Raji (cell line): ENCODE measurements around the gene ADAP1.

Experiments used
- POLR2A ChIP-seq: IDR thresholded peaks from 2 replicates; pipeline ENCODE4 v1.6.1; 2011; ENCODE audit warnings: low read depth, low read length, control low read depth; ENCODE audit not compliant: insufficient read depth

Gene ADAP1

DNA sequence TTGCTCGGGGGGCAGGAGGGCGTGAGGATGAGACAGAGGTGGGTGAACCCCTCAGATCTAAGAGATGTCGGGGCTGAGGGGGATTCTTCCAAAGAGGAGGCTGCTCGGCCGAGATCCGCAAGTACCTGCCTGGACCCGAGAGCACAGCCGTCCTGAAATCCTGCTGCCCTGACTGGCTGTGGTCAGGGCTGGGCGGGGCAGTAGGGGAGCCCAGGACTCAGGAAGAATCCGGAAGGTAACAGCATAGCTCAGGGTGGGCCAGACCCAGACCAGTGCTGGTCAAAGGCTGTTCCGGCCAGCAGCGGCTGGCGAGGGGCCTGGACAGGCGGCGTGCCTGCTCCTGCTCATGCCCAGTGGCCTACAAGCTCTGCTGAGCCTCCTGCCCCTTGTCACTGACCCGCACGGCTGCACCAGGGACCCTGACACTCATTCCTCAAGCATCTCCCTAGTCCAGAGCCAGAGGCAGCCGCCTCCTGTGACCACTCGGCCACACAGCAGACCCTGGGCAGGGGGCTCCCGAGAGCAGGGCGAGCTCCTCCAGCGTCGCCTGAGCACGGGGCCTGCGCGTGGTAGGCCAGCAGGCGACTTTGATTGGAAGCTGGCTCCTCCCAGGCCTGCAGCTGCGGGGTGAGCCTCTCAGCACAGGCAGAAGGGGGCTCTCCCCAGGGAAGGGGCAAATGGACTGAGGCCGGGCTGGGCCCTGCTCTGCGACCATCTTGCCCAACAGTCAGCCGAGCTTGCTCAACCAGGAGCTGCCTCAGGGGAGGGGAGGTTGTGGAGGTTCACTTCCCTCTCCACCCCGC, 3.1 kb upstream of the ADAP1 start:
- no peak for TF ChIP-seq POLR2A

GRCh38 chr7:956031-956430, 1.6 kb upstream of the ADAP1 start:
- TF ChIP-seq POLR2A = no peak

- TF ChIP-seq POLR2A = no peak
Measured at GRCh38 chr7:953547-954327, 743 bp downstream of the ADAP1 start.

DNA sequence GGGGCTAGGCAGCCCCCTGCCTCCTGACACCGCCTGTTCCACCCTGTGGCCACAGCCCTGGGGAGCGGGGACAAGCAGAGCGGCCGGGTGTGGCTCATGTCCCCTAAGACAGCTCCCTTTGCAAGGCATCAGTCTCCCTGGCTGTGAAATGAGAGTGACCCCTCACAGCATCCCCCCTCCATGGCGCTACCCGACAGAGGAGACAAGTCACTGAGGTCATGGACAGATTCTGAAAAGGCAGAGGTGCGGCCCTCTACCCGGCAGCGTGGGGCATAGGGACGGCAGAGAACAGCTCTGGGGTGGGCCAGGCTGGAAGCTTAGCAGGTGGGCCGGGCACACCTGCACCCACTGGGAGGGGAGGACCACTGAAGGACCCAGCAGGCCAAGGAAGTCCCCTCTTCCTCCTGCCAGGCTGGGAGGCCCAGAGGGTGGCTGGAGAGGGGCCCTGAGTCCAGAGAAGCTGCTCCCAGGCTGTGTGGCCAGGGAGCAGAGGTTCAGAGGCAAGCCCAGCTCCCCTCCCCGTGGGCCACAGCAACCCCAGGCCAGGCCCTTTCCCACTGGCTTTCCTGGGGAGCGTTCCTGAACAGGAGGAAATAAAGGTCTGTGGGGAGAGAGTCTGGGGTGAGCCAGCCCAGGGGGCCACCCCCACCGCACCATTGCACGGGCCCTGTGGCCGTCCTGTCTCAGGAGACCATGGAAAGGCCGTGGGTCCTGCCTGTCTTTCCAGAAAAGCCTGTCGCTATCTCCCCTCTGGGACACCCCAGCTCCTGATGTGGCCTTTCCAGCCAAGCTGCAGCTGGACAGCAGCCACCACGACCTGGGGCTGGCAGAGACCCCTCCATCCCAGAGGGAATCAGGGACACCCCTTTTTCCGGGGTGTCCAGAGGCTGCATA, 1.7 kb downstream of the ADAP1 start:
- no peak for TF ChIP-seq POLR2A

DNA sequence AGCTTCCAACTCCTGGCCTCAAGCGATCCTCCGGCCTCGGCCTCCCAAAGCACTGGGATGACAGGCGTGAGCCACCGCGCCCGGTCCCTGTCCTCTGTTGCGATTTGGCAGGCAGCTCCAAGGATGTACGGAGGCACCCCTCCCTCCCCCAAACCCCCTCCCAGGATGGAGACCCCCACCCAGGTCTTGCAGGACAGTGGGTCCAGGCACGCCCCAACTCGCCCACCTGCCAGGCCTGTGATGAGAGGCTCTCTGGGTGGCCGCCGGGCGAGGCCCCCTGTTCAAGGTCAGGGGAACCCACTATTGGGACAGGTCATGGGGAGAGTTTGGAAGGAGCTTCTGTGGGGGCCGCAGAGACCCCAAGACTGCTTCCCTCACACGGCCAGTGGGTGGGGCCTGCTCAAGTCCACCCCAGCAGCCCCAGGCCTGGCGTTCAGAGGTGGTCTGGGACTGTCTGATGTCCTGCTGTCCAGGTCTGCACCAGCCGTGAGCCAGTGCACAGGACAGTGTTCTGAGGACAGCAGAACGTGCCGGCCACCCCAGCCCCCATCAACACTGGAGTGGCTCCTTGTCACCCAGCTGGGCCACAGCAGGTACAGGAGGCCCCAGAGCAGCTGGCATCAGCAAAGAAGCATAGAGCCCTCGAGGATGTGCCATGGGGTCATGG, 2.5 kb downstream of the ADAP1 start:
- TF ChIP-seq POLR2A = no peak

DNA sequence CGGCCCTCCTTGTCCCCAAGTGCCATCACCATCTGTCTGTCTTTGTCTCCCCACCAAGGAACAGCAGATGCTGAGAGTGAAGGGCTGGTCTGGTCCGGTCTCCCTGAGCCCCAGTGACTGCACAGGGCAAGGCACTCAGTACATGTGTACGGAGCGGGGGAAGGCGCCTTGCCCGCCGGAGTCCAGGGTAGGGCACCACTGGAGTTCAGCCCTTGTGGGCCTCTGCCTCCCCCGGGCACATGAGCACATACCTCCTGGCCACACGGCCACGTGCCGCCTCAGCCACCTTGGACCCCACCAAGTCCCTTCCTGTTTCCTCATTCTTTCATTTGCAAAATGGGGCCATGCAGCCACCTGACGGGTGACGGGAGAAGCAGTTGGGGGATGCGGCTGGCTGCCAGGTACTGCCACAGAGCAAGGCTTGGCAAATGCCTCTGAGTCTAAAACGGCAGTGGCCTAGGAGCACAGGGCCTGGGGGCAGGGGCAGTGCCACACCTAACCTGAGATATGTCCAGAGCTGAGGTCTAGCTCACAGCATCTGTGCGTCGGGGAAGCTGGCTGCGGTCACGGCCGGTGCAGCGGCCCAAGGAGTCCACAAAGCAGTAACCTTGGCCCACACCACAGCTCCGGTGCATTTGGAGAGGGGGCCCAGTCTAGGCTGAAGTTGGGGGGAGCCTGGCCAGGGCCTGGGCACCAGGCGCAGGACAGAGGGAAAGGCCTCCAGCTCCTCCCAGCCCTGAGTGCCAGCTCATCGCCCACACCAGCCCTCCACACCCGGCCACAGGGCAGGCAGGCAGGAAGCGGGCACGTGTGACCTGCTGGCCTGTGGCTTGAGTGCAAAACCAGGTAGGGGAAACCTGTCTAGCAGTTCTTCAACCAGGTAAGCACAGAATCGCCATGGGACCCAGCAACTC, 5.2 kb downstream of the ADAP1 start:
- no peak for TF ChIP-seq POLR2A

DNA sequence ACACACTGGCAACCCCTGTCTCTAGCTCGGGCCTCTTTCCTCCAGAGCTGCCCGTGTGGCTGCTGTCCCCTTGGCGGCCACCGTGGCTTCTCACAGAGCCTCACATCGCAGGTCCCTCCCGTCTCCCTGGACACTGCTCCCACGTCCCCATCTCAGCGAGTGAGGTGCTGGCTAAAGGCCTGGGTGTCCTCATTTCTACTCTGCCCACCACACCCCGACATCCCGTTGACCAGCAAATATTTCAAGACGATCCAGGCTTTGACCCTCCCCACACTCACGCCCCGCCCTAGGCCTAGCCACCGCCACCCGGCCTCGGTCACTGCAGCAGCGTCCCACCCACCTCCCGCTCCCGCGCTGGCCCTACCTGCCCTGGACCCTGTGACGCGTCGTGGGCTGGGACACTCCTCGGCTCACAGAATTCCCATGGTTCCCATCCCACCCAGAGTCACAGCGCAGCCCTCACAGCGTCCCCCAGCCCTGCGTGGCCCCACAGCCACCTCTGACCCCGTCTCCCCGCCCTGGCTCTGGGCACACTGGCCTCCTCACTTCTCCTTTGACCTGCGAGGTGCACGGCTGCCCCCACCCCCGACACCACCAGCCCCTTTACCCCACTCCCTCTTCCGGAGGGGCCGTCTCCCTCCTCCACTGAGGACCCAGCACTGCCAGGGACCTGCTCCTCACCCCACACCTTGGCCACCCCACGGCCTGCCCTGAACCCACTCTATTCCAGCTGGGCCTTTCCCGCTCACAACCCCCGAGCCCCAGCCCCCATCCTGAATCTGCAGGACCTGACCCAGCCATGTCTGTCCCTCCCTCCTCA, 6.9 kb downstream of the ADAP1 start:
- TF ChIP-seq POLR2A = no peak

DNA sequence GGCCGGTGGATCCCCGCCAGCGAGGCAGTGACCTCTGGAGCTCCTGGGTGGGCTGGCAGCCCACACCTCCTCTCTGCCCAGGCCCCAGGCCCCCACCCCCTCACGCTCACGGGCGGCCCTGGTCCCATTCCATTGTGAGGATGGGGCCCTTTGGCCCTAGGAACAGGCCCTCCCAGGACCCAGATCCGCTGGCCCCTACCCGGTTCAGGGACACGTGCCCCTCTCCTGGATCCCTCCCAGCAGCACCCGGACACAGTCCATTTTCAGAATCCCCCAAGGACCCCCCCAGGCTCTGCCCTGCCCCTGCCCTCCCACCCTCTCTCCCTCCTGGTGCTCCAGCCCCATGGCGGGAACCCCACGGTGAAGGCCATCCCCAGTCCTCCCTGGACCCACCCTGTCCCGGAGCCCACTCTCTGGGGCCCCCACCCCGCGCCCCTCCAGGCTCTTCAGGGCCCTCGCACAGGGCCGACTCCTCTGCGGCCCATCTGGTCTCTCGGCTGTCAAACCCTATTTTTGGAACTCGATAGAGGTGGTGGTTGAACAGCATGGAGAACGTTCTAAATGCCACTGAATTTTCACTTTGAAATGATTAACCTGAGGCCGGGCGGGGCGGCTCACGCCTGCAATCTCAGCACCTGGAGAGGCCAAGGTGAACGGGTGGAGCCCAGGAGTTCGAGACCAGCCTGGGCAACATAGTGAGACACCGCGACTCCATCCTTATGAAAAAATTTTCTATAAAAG, 8.1 kb downstream of the ADAP1 start:
- no peak for TF ChIP-seq POLR2A

DNA sequence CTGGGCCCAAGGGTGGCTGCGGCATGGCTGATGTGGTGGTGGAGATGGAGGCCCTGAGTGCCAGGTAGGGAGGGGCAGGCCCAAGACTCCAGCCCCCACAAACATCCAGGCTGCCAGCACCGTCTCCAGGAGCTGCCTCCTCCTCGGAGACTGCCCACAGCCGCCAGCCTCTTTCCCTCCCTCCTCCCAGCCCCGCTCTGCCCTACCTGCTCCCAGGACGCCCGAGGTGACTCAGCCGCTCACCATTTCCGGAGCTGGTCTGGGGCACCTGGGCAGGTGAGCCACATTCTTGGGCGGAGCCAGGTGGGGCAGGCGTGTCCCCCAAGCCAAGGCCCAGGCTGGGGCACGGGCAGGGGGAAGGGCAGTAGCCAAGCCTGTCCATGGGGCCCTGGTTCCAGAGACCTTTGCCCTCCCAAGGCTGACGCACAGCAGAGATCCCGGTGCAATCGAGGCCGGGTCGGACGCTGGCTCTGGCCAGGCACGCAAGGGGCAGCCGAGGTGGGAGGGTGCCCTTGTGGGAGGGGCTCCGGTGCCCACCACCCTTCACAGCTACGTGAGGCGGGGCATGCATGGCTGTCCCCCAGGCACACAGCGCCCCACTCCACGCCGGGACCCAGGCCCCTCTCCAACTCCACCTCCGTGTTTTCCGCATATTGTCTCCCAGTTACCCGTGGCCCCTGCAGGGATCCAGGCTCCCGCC, 8.8 kb downstream of the ADAP1 start:
- TF ChIP-seq POLR2A = no peak

DNA sequence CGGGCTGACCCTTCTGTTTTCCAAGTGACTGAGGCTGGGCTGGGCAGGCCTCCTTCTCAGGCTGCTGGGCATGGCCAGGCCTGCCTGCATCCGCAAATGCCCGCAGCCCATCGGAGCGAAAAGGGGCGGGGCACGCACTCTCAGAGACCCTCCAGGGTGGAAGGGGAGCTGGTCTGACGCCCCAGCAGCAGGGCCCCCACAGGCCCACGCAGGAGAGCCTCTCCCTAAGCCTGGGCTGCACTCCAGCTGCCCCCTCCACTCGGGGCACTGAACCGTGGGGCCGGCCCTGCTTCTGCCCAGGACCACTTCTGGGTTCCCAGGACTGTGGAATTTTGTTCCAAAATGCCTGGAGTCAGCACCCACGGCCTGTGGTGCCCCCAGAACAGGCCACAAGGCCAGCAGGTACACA, 9.3 kb downstream of the ADAP1 start:
- TF ChIP-seq POLR2A = no peak

GRCh38 chr7:944744-945143, 9.7 kb downstream of the ADAP1 start:
- TF ChIP-seq POLR2A = no peak
